Gastroesophageal sphincter (tissue), 4 donors: Measurements from ENCODE around the gene NGF. TPM values are rescaled to one million over a fixed set of nuclear protein-coding genes. Genes with fewer than 3 reads are reported as not detected.

Source experiments
- ATAC-seq: fragments of 150-250 bp; one replicate; pipeline ENCODE4 v1.9.1; 2016; ENCODE audit warnings: mild to moderate bottlenecking, moderate library complexity
- H3K27ac ChIP-seq, 4 donors: fragments of 200-600 bp; sonication (generic) in 3 of 4; 1 replicate in 3 of 4; 2 replicates in 1 of 4; pipeline ENCODE4 v1.5.1; 2016 to 2019
- H3K27me3 ChIP-seq: fragments of 200-600 bp; sonication (generic); one replicate; pipeline ENCODE4 v1.5.1; 2019
- H3K36me3 ChIP-seq, 2 donors: fragments of 200-600 bp; sonication (generic); one replicate each; pipeline ENCODE4 v1.5.1; 2019; ENCODE audit warnings: control low read depth in 1 of 2
- H3K4me1 ChIP-seq, 3 donors: fragments of 200-600 bp; sonication (generic); 1 replicate in 2 of 3; 2 replicates in 1 of 3; pipeline ENCODE4 v1.5.1; 2016 to 2019; ENCODE audit warnings: control low read depth in 2 of 3
- H3K4me3 ChIP-seq, 2 donors: fragments of 200-600 bp; sonication (generic); one replicate each; pipeline ENCODE4 v1.5.1; 2019; ENCODE audit warnings: mild to moderate bottlenecking in 1 of 2, moderate library complexity in 1 of 2
- H3K9me3 ChIP-seq, 3 donors: fragments of 200-600 bp; sonication (generic); one replicate each; pipeline ENCODE4 v1.5.1; 2017 to 2019; ENCODE audit warnings: control low read depth in 2 of 3
- CTCF ChIP-seq, 4 experiments: fragments of 200-600 bp in 2 of 4; fragments of 450-650 bp in 2 of 4; sonication (generic) in 1 of 4; IDR thresholded peaks; one replicate each; pipeline ENCODE4 v1.5.1; 2017 to 2019; ENCODE audit warnings: antibody characterized with exemption in 4 of 4, mild to moderate bottlenecking in 2 of 4, moderate library complexity in 2 of 4
- EP300 ChIP-seq: sonication (generic); formaldehyde crosslinking; IDR thresholded peaks from one replicate; pipeline ENCODE4 v1.6.1; 2017; ENCODE audit warnings: antibody characterized with exemption, mild to moderate bottlenecking
- POLR2A ChIP-seq, 2 donors: fragments of 450-650 bp; IDR thresholded peaks; one replicate each; pipeline ENCODE4 v1.6.1; 2017; ENCODE audit warnings: antibody characterized with exemption in 2 of 2, mild to moderate bottlenecking in 2 of 2, moderate library complexity in 1 of 2
- POLR2AphosphoS5 ChIP-seq: sonication (generic); formaldehyde crosslinking; IDR thresholded peaks from one replicate; pipeline ENCODE4 v1.6.1; 2017; ENCODE audit warnings: antibody characterized with exemption
- WGBS, 2 donors: methylation state at CpG; one replicate each; pipeline ENCODE4 v1.1.5; 2018; ENCODE audit warnings: low coverage in 1 of 2; 5-methylcytosine and 5-hydroxymethylcytosine counted together
- total RNA-seq, 4 donors: library from RNA; depleted of rRNA; stranded (reverse); fragments of >200 nt; gene quantifications; one replicate each; pipeline ENCODE4 v1.1.0, GENCODE V29; 2016

NGF gene
- total RNA-seq, 4 donors from 2014 or later, result 0.74 to 3.4 (median 2.1) TPM

- Histone ChIP-seq H3K27ac (no peak overlapping the region), H3K27me3 (no peaks in the 10 kb centered on the region), H3K4me1 (no peaks in the 10 kb centered on the region), H3K36me3 (no peaks in the 10 kb centered on the region), H3K9me3 (no peaks in the 10 kb centered on the region), H3K4me3 (no peak overlapping the region)
- ATAC-seq, result no peak
- TF ChIP-seq POLR2A (IDR thresholded peaks at IDR 0.05), result no peak
- TF ChIP-seq EP300, result no peak
- TF ChIP-seq POLR2AphosphoS5, result no peak
- TF ChIP-seq CTCF (IDR thresholded peaks at IDR 0.05), result no peak
- 20 to 67% methylated on average over 1 of the region's 2 CpGs for WGBS, 2 donors
These were observed 18.3 kb upstream of the NGF start for GRCh38 chr1:115356356-115356755.

GRCh38 chr1:115355069-115355468 is 17.0 kb upstream of the NGF start:
- TF ChIP-seq CTCF (IDR thresholded peaks at IDR 0.05) (no peak), POLR2AphosphoS5 (no peak), EP300 (no peak), POLR2A (IDR thresholded peaks at IDR 0.05) (no peak)
- H3K27ac ChIP-seq, result no peak overlapping the region
- no peaks in the 10 kb centered on the region for H3K36me3 ChIP-seq
- 48 to 100% methylated on average over 1 to 2 of the region's 2 CpGs for WGBS, 2 donors
- no peaks in the 10 kb centered on the region for H3K4me1 ChIP-seq
- H3K4me3 ChIP-seq, result no peak overlapping the region
- H3K9me3 ChIP-seq, result no peaks in the 10 kb centered on the region
- no peaks in the 10 kb centered on the region for H3K27me3 ChIP-seq
- ATAC-seq, result no peak

- TF ChIP-seq CTCF (IDR thresholded peaks at IDR 0.05) (no peak), POLR2AphosphoS5 (no peak), EP300 (no peak), POLR2A (IDR thresholded peaks at IDR 0.05) (no peak)
- Histone ChIP-seq H3K4me1 (no peaks in the 10 kb centered on the region), H3K27ac (no peak overlapping the region), H3K27me3 (no peaks in the 10 kb centered on the region), H3K36me3 (no peaks in the 10 kb centered on the region), H3K4me3 (no peak overlapping the region), H3K9me3 (no peaks in the 10 kb centered on the region)
- ATAC-seq, result no peak
- 72 to 91% methylated on average over 5 of the region's 5 CpGs for WGBS, 2 donors
These were observed 13.1 kb upstream of the NGF start for GRCh38 chr1:115351143-115351542.

GRCh38 chr1:115348636-115349035 is 10.6 kb upstream of the NGF start:
- WGBS, 2 donors, result 80% methylated on average over 4 of the region's 4 CpGs; no CpG with 5 or more reads in 1 of the 2 donors
- no peak for TF ChIP-seq POLR2A (IDR thresholded peaks at IDR 0.05)
- no peak for TF ChIP-seq POLR2AphosphoS5
- TF ChIP-seq CTCF (IDR thresholded peaks at IDR 0.05), result no peak
- TF ChIP-seq EP300, result no peak
- Histone ChIP-seq H3K4me3 (no peak overlapping the region), H3K9me3 (no peaks in the 10 kb centered on the region), H3K4me1 (no peaks in the 10 kb centered on the region), H3K27me3 (no peaks in the 10 kb centered on the region), H3K36me3 (no peaks in the 10 kb centered on the region), H3K27ac (no peak overlapping the region)
- no peak for ATAC-seq

GRCh38 chr1:115347282-115347681 is 9.2 kb upstream of the NGF start:
- no peak for ATAC-seq
- H3K4me3 ChIP-seq, result no peak overlapping the region
- no peaks in the 10 kb centered on the region for H3K36me3 ChIP-seq
- 100% methylated on average over 1 of the region's 2 CpGs; no CpG with 5 or more reads in 1 of the 2 donors for WGBS, 2 donors
- no peaks in the 10 kb centered on the region for H3K4me1 ChIP-seq
- no peaks in the 10 kb centered on the region for H3K9me3 ChIP-seq
- H3K27me3 ChIP-seq, result no peaks in the 10 kb centered on the region
- TF ChIP-seq CTCF (IDR thresholded peaks at IDR 0.05) (no peak), POLR2AphosphoS5 (no peak), POLR2A (IDR thresholded peaks at IDR 0.05) (no peak), EP300 (no peak)
- no peak overlapping the region for H3K27ac ChIP-seq
